Fibroblast of upper back skin (primary cell): ENCODE results near the gene AK8.

Source experiments
- DNase-seq: peaks from one replicate; pipeline ENCODE4 v3.0.0-alpha.2; 2013

Gene AK8

GRCh38 chr9:132710333-132710732 is 167.8 kb downstream of the AK8 start:
- DNase-seq, result no peak

- DNase-seq, result no peak
These were observed 169.2 kb downstream of the AK8 start for GRCh38 chr9:132708769-132709430.

- no peak for DNase-seq
These were observed 169.8 kb downstream of the AK8 start for GRCh38 chr9:132708239-132708638.

GRCh38 chr9:132703336-132703735 is 174.7 kb downstream of the AK8 start:
- DNase-seq, result no peak

GRCh38 chr9:132702254-132702653 is 175.8 kb downstream of the AK8 start:
- no peak for DNase-seq

- DNase-seq, result no peak
These were observed 178.1 kb downstream of the AK8 start for GRCh38 chr9:132699956-132700355.

GRCh38 chr9:132698989-132699388 is 179.1 kb downstream of the AK8 start:
- DNase-seq, result no peak

- DNase-seq, result no peak
These were observed 180.9 kb downstream of the AK8 start for GRCh38 chr9:132697230-132697629.

- DNase-seq, result no peak
These were observed 183.9 kb downstream of the AK8 start for GRCh38 chr9:132694144-132694543.

- peak; percentile 22 for DNase-seq
These were observed 187.4 kb downstream of the AK8 start for GRCh38 chr9:132690696-132691095.

GRCh38 chr9:132683873-132684272 is 194.2 kb downstream of the AK8 start:
- DNase-seq, result no peak

GRCh38 chr9:132681561-132681960 is 196.5 kb downstream of the AK8 start:
- DNase-seq, result no peak

- no peak for DNase-seq
These were observed 198.0 kb downstream of the AK8 start for GRCh38 chr9:132679946-132680625.

GRCh38 chr9:132677976-132678375 is 200.1 kb downstream of the AK8 start:
- DNase-seq, result no peak
